ENCODE data around the gene TMEM229A.

TMEM229A gene

GRCh38 chr7:124035706-124036105, 2.8 kb upstream of the TMEM229A start:
- TF ChIP-seq MAX (IDR thresholded peaks at IDR 0.05) = no peak
- TF ChIP-seq YY1 (IDR thresholded peaks at IDR 0.05; ENCODE audit: low read depth) = no peak
- TF ChIP-seq TCF12 (IDR thresholded peaks at IDR 0.05; ENCODE audit: low read depth) = no peak
- TF ChIP-seq USF1 (IDR thresholded peaks at IDR 0.05) = no peak
- no peak for TF ChIP-seq ZBTB7A (IDR thresholded peaks at IDR 0.05; ENCODE audit: low read depth)
- TF ChIP-seq TAF1 (IDR thresholded peaks at IDR 0.05; ENCODE audit: low read depth) = no peak
- no peak for TF ChIP-seq EP300 (IDR thresholded peaks at IDR 0.05; ENCODE audit: borderline replicate concordance)
- TF ChIP-seq CEBPB (IDR thresholded peaks at IDR 0.05) = no peak
- no peak for TF ChIP-seq CREB1 (IDR thresholded peaks at IDR 0.05; ENCODE audit: low read depth)
- TF ChIP-seq EGR1 (IDR thresholded peaks at IDR 0.05) = no peak
- no peak for TF ChIP-seq FOXM1 (IDR thresholded peaks at IDR 0.05; ENCODE audit: borderline replicate concordance, low read depth)
- no peak for TF ChIP-seq REST (IDR thresholded peaks at IDR 0.05; ENCODE audit: low read depth)
- TF ChIP-seq TEAD4 (IDR thresholded peaks at IDR 0.05) = no peak
- TF ChIP-seq NFIC (IDR thresholded peaks at IDR 0.05) = no peak
- no peak for TF ChIP-seq RAD21 (IDR thresholded peaks at IDR 0.05; ENCODE audit: low read depth)

GRCh38 chr7:124034754-124035100, 1.9 kb upstream of the TMEM229A start:
- no peak for TF ChIP-seq FOXM1 (IDR thresholded peaks at IDR 0.05; ENCODE audit: borderline replicate concordance, low read depth)

- TF ChIP-seq YY1 (IDR thresholded peaks at IDR 0.05; ENCODE audit: low read depth) = no peak
- no peak for TF ChIP-seq USF1 (IDR thresholded peaks at IDR 0.05)
- TF ChIP-seq ZBTB7A (IDR thresholded peaks at IDR 0.05; ENCODE audit: low read depth) = no peak
- no peak for TF ChIP-seq NFIC (IDR thresholded peaks at IDR 0.05)
- no peak for TF ChIP-seq TAF1 (IDR thresholded peaks at IDR 0.05; ENCODE audit: low read depth)
- no peak for TF ChIP-seq TCF12 (IDR thresholded peaks at IDR 0.05; ENCODE audit: low read depth)
- TF ChIP-seq CREB1 (IDR thresholded peaks at IDR 0.05; ENCODE audit: low read depth) = no peak
- no peak for TF ChIP-seq FOXM1 (IDR thresholded peaks at IDR 0.05; ENCODE audit: borderline replicate concordance, low read depth)
- TF ChIP-seq CEBPB (IDR thresholded peaks at IDR 0.05) = no peak
- TF ChIP-seq MAX (IDR thresholded peaks at IDR 0.05) = no peak
- TF ChIP-seq EP300 (IDR thresholded peaks at IDR 0.05; ENCODE audit: borderline replicate concordance) = no peak
- no peak for TF ChIP-seq RAD21 (IDR thresholded peaks at IDR 0.05; ENCODE audit: low read depth)
- no peak for TF ChIP-seq TEAD4 (IDR thresholded peaks at IDR 0.05)
- TF ChIP-seq REST (IDR thresholded peaks at IDR 0.05; ENCODE audit: low read depth) = no peak
- TF ChIP-seq EGR1 (IDR thresholded peaks at IDR 0.05) = no peak
These were observed 1.2 kb upstream of the TMEM229A start for GRCh38 chr7:124033807-124034753.

GRCh38 chr7:124033095-124033806, 384 bp upstream of the TMEM229A start:
- no peak for TF ChIP-seq YY1 (IDR thresholded peaks at IDR 0.05; ENCODE audit: low read depth)
- no peak for TF ChIP-seq TCF12 (IDR thresholded peaks at IDR 0.05; ENCODE audit: low read depth)
- TF ChIP-seq EGR1 (IDR thresholded peaks at IDR 0.05) = no peak
- TF ChIP-seq NFIC (IDR thresholded peaks at IDR 0.05) = no peak
- TF ChIP-seq FOXM1 (IDR thresholded peaks at IDR 0.05; ENCODE audit: borderline replicate concordance, low read depth) = no peak
- no peak for TF ChIP-seq TAF1 (IDR thresholded peaks at IDR 0.05; ENCODE audit: low read depth)

GRCh38 chr7:124031919-124032318, 948 bp downstream of the TMEM229A start:
- TF ChIP-seq RAD21 (IDR thresholded peaks at IDR 0.05; ENCODE audit: low read depth) (no peak), YY1 (IDR thresholded peaks at IDR 0.05; ENCODE audit: low read depth) (no peak), FOXM1 (IDR thresholded peaks at IDR 0.05; ENCODE audit: borderline replicate concordance, low read depth) (no peak), NFIC (IDR thresholded peaks at IDR 0.05) (no peak), ZBTB7A (IDR thresholded peaks at IDR 0.05; ENCODE audit: low read depth) (no peak), EGR1 (IDR thresholded peaks at IDR 0.05) (no peak), REST (IDR thresholded peaks at IDR 0.05; ENCODE audit: low read depth) (no peak), TEAD4 (IDR thresholded peaks at IDR 0.05) (no peak), MAX (IDR thresholded peaks at IDR 0.05) (no peak), CEBPB (IDR thresholded peaks at IDR 0.05) (no peak), TCF12 (IDR thresholded peaks at IDR 0.05; ENCODE audit: low read depth) (no peak), EP300 (IDR thresholded peaks at IDR 0.05; ENCODE audit: borderline replicate concordance) (no peak), CREB1 (IDR thresholded peaks at IDR 0.05; ENCODE audit: low read depth) (no peak)
